ENCODE results near the gene TMEM169.

- no peak for TF ChIP-seq ATF2 (tag by site-specific recombination; IDR thresholded peaks at IDR 0.05; ENCODE audit: low read depth)
- TF ChIP-seq CTCF (tag by site-specific recombination; IDR thresholded peaks at IDR 0.05) = no peak
- TF ChIP-seq ZNF521 (tag by site-specific recombination; IDR thresholded peaks at IDR 0.05) = no peak
- TF ChIP-seq ZNF768 (tag by site-specific recombination; IDR thresholded peaks at IDR 0.05) = no peak
- TF ChIP-seq ZNF660 (tag by site-specific recombination; IDR thresholded peaks at IDR 0.05) = no peak
- no peak for TF ChIP-seq BCL11A (tag by site-specific recombination; IDR thresholded peaks at IDR 0.05; ENCODE audit: low read depth)
- TF ChIP-seq KLF16 (tag by site-specific recombination; IDR thresholded peaks at IDR 0.05) = no peak
- TF ChIP-seq ZBTB1 (tag by site-specific recombination; IDR thresholded peaks at IDR 0.05) = no peak
- no peak for TF ChIP-seq ZNF416 (tag by site-specific recombination; IDR thresholded peaks at IDR 0.05)
- TF ChIP-seq REST (tag by site-specific recombination; IDR thresholded peaks at IDR 0.05) = no peak
- no peak for TF ChIP-seq ZFP3 (tag by site-specific recombination; IDR thresholded peaks at IDR 0.05; ENCODE audit: low read depth)
- no peak for TF ChIP-seq ZNF24 (tag by site-specific recombination; IDR thresholded peaks at IDR 0.05)
- no peak for TF ChIP-seq ZNF169 (tag by site-specific recombination; IDR thresholded peaks at IDR 0.05)
- TF ChIP-seq ZNF121 (tag by site-specific recombination; IDR thresholded peaks at IDR 0.05) = no peak
Observed at GRCh38 chr2:216086207-216086893, 4.6 kb downstream of the TMEM169 start.

Measured in HEK293 (cell line).